ENCODE measurements around the gene RPL27. TPM values are rescaled to one million over a fixed set of nuclear protein-coding genes. Genes with fewer than 3 reads are reported as not detected.
A peak's percentile ranks its signal among the peaks of the same experiment; 100 is the strongest.
"Not testable (repeated sequence)": the region's sequence is repeated elsewhere in the genome, so short reads cannot be mapped to it uniquely, and the experiment has no call there.

Gene RPL27
- total RNA-seq, 4 donors from 2014 or later, result 800 to 1,300 (median 1,077) TPM

- in situ Hi-C loops (cut with MboI; ENCODE audit: low sequenced_read_pairs in 4 of 4), result no loop called here
- intact Hi-C loops (cut with DNase I; ENCODE audit: low total_unique reads), result no loop called here
- H3K27ac ChIP-seq, result peak overlapping the region; percentile 17 to 60 (median 41)
These were observed 30.3 kb upstream of the RPL27 start for GRCh38 chr17:42967925-42968324.

GRCh38 chr17:42969001-42969581, 29.1 kb upstream of the RPL27 start:
- in situ Hi-C loops (cut with MboI; ENCODE audit: low sequenced_read_pairs in 4 of 4) (no loop called here), intact Hi-C loops (cut with DNase I; ENCODE audit: low total_unique reads) (no loop called here)
- Histone ChIP-seq H3K4me3 (no peak overlapping the region), H3K27me3 (no peaks in the 10 kb centered on the region), H3K27ac (peak overlapping the region in 3 of 4 donors; percentile 9 to 60 (median 44)), H3K36me3 (no peaks in the 10 kb centered on the region), H3K9me3 (no peaks in the 10 kb centered on the region), H3K4me1 (peaks cover 0 to 2% of the 10 kb centered on the region in 2 donors)
- TF ChIP-seq CTCF (IDR thresholded peaks at IDR 0.05 in 4 of 5, conservative IDR thresholded peaks at IDR 0.05 in 1 of 5), result no peak
- no peak for TF ChIP-seq POLR2A (IDR thresholded peaks at IDR 0.05)
- DNase-seq (no peak), ATAC-seq (no peak)

More at GRCh38 chr17:42967925-42968324, 30.3 kb upstream of the RPL27 start:
- Histone ChIP-seq H3K4me3 (no peak overlapping the region), H3K9me3 (no peaks in the 10 kb centered on the region), H3K36me3 (no peaks in the 10 kb centered on the region), H3K27me3 (no peaks in the 10 kb centered on the region), H3K4me1 (peaks cover 7 to 8% of the 10 kb centered on the region in 2 donors)
- DNase-seq (no peak), ATAC-seq (no peak)
- TF ChIP-seq POLR2A (IDR thresholded peaks at IDR 0.05), result no peak
- TF ChIP-seq CTCF (IDR thresholded peaks at IDR 0.05 in 4 of 5, conservative IDR thresholded peaks at IDR 0.05 in 1 of 5), result no peak

- intact Hi-C loops (cut with DNase I; ENCODE audit: low total_unique reads), result no loop called here
- Histone ChIP-seq H3K4me1 (peaks cover 0 to 14% of the 10 kb centered on the region in 2 donors), H3K27ac (no peak overlapping the region), H3K9me3 (no peaks in the 10 kb centered on the region), H3K4me3 (no peak overlapping the region), H3K27me3 (no peaks in the 10 kb centered on the region), H3K36me3 (no peaks in the 10 kb centered on the region)
- TF ChIP-seq CTCF (IDR thresholded peaks at IDR 0.05 in 4 of 5, conservative IDR thresholded peaks at IDR 0.05 in 1 of 5), result no peak
- TF ChIP-seq POLR2A (IDR thresholded peaks at IDR 0.05), result no peak
- DNase-seq (no peak), ATAC-seq (no peak)
- in situ Hi-C loops (cut with MboI; ENCODE audit: low sequenced_read_pairs in 4 of 4), result no loop called here
These were observed 26.6 kb upstream of the RPL27 start for GRCh38 chr17:42971589-42971988.

- H3K27me3 ChIP-seq; H3K27ac ChIP-seq; H3K36me3 ChIP-seq; DNase-seq; in situ Hi-C loops (cut with MboI; ENCODE audit: low sequenced_read_pairs in 4 of 4); intact Hi-C loops (cut with DNase I; ENCODE audit: low total_unique reads); ATAC-seq; H3K4me3 ChIP-seq; H3K9me3 ChIP-seq: not testable (repeated sequence)
- H3K4me1 ChIP-seq, result peaks cover 0 to 14% of the 10 kb centered on the region in 2 donors
These were observed 24.9 kb upstream of the RPL27 start for GRCh38 chr17:42973323-42973722.

GRCh38 chr17:42975265-42975664, 23.0 kb upstream of the RPL27 start:
- in situ Hi-C loops (cut with MboI; ENCODE audit: low sequenced_read_pairs in 4 of 4), result no loop called here
- H3K36me3 ChIP-seq, result no peaks in the 10 kb centered on the region
- DNase-seq (no peak), ATAC-seq (peak; percentile 6 to 13)
- H3K27ac ChIP-seq, result peak overlapping the region; percentile 80 to 98 (median 90)
- no peaks in the 10 kb centered on the region for H3K9me3 ChIP-seq
- H3K4me3 ChIP-seq, result no peak overlapping the region
- H3K4me1 ChIP-seq, result peaks cover 12 to 14% of the 10 kb centered on the region in 2 donors
- H3K27me3 ChIP-seq, result no peaks in the 10 kb centered on the region
- intact Hi-C loops (cut with DNase I; ENCODE audit: low total_unique reads), result no loop called here
- no peak for TF ChIP-seq POLR2A (IDR thresholded peaks at IDR 0.05)
- TF ChIP-seq CTCF (IDR thresholded peaks at IDR 0.05 in 4 of 5, conservative IDR thresholded peaks at IDR 0.05 in 1 of 5), result no peak
